ENCODE measurements around the gene SEMG2.

- TF ChIP-seq CTCF (conservative IDR thresholded peaks at IDR 0.05; ENCODE audit: low read depth, low read length) (no peak), EZH2 (IDR thresholded peaks at IDR 0.05; ENCODE audit: low read length, unreplicated experiment) (no peak)
Measured at GRCh38 chr20:45221076-45221475, at the start of gene SEMG2.

Data from PC-3 (cell line).